Activated naive CD8-positive, alpha-beta T cell treated with anti-CD3 and anti-CD28 coated beads, Interleukin-2, amount 50 U/mL, for 24 hours (primary cell): ENCODE data around the gene TGFBR3L.
A peak's percentile ranks its signal among the peaks of the same experiment; 100 is the strongest.
"Not testable (repeated sequence)": the region's sequence is repeated elsewhere in the genome, so short reads cannot be mapped to it uniquely, and the experiment has no call there.

Experiments
- ATAC-seq: fragments of 150-1000 bp; cut with Tn5 transposase; one replicate; pipeline ENCODE4 v1.10.0; 2021
- DNase-seq: peaks from one replicate; pipeline ENCODE4 v3.0.0; 2021
- H3K27ac Mint-ChIP-seq: one replicate; pipeline ENCODE4 v1.8.0; 2021; ENCODE audit warnings: mild to moderate bottlenecking, mixed read lengths
- H3K27me3 Mint-ChIP-seq: one replicate; pipeline ENCODE4 v1.8.0; 2021; ENCODE audit warnings: mixed read lengths
- H3K36me3 Mint-ChIP-seq: one replicate; pipeline ENCODE4 v1.8.0; 2021; ENCODE audit warnings: low read depth, mixed read lengths
- H3K4me1 Mint-ChIP-seq: one replicate; pipeline ENCODE4 v1.8.0; 2021; ENCODE audit warnings: mixed read lengths
- H3K4me3 Mint-ChIP-seq: one replicate; pipeline ENCODE4 v1.8.0; 2021; ENCODE audit warnings: mild to moderate bottlenecking, moderate library complexity, mixed read lengths
- H3K9me3 Mint-ChIP-seq: one replicate; pipeline ENCODE4 v1.8.0; 2021; ENCODE audit warnings: mixed read lengths

The TGFBR3L gene

GRCh38 chr19:7915250-7916102 lies 846 bp downstream of the TGFBR3L start:
- peaks cover 23% of the 10 kb centered on the region for H3K4me1 Mint-ChIP-seq
- ATAC-seq: no peak
- no peaks in the 10 kb centered on the region for H3K9me3 Mint-ChIP-seq
- H3K27me3 Mint-ChIP-seq: peaks cover 34% of the 10 kb centered on the region
- no peak overlapping the region for H3K27ac Mint-ChIP-seq
- peaks cover 10% of the 10 kb centered on the region for H3K36me3 Mint-ChIP-seq
- peak overlapping the region; percentile 61 for H3K4me3 Mint-ChIP-seq
- no peak for DNase-seq

DNA sequence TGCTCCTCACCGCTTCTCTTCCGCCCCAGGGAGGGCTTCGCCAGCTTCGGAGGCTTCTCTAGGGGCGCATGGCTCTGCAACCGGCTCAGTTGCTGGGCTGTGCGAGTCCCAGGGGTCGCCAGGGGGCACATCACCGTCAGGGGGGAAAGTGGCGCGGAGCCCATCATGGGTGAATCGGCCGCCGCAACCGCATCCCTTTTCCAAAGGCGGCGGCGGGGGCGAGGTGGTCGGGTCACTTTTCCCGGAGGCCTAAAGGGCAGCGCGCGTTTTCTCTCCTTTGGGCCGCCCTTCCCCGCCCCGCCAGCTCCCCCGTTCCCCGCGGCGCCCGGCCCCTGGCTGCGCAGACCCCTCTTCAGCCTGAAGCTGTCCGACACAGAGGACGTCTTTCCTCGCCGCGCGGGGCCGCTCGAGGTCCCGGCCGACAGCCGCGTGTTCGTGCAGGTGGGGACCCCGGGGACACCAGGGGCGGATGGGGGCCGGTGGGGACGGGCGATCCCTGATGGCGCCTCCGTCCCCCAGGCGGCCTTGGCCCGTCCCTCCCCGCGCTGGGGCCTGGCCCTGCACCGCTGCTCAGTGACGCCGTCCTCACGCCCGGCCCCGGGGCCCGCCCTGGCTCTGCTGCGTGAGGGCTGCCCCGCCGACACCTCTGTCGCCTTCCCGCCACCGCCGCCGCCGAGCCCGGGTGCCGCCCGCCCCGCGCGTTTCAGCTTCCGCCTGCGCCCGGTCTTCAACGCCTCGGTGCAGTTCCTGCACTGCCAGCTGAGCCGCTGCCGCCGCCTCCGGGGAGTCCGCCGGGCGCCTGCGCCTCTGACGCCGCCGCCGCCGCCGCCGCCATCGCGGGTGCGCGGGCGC lies 1.7 kb downstream of the TGFBR3L start:
- H3K4me1 Mint-ChIP-seq: peaks cover 27% of the 10 kb centered on the region
- H3K9me3 Mint-ChIP-seq: no peaks in the 10 kb centered on the region
- peaks cover 34% of the 10 kb centered on the region for H3K27me3 Mint-ChIP-seq
- H3K36me3 Mint-ChIP-seq: peaks cover 6% of the 10 kb centered on the region
- ATAC-seq (peak; percentile 6), DNase-seq (peak; percentile 71)
- no peak overlapping the region for H3K27ac Mint-ChIP-seq
- peak overlapping the region; percentile 70 for H3K4me3 Mint-ChIP-seq

- no peaks in the 10 kb centered on the region for H3K9me3 Mint-ChIP-seq
- H3K27me3 Mint-ChIP-seq: peaks cover 34% of the 10 kb centered on the region
- ATAC-seq: no peak
- H3K27ac Mint-ChIP-seq: peak overlapping the region; percentile 39
- H3K36me3 Mint-ChIP-seq: peaks cover 5% of the 10 kb centered on the region
- H3K4me3 Mint-ChIP-seq: peak overlapping the region; percentile 70
- H3K4me1 Mint-ChIP-seq: peaks cover 27% of the 10 kb centered on the region
- DNase-seq: no peak
These were observed 2.3 kb downstream of the TGFBR3L start for GRCh38 chr19:7916955-7917266.

GRCh38 chr19:7917267-7918061 lies 2.8 kb downstream of the TGFBR3L start:
- peaks cover 34% of the 10 kb centered on the region for H3K27me3 Mint-ChIP-seq
- peak; percentile 66 for DNase-seq
- H3K9me3 Mint-ChIP-seq: no peaks in the 10 kb centered on the region
- peaks cover 3% of the 10 kb centered on the region for H3K36me3 Mint-ChIP-seq
- peak overlapping the region; percentile 70 for H3K4me3 Mint-ChIP-seq
- peak; percentile 35 for ATAC-seq
- H3K27ac Mint-ChIP-seq: no peak overlapping the region
- H3K4me1 Mint-ChIP-seq: peaks cover 30% of the 10 kb centered on the region

DNA sequence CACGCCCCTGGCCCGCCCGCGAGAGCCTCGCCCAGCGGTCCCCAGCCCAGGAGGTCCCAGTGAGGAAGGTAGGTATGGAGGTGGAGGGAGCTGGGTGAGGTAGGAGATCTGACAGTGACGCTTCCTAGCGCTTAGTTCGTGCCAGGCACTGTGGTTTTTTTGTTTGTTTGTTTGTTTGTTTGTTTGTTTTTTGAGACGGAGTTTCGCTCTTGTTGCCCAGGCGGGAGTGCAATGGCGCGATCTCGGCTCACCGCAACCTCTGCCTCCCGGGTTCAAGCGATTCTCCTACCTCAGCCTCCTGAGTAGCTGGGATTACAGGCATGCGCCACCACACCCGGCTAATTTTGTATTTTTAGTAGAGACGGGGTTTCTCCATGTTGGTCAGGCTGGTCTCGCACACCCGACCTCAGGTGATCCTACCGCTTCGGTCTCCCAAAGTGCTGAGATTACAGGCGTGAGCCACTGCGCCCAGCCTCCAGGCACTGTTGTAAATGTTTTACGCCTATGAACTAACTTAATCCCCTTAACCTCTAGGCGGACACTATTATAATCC lies 3.5 kb downstream of the TGFBR3L start:
- not testable (repeated sequence) for H3K9me3 Mint-ChIP-seq, ATAC-seq, H3K36me3 Mint-ChIP-seq, H3K27ac Mint-ChIP-seq, DNase-seq
- Mint-ChIP-seq H3K4me3 (peak overlapping the region; percentile 43), H3K27me3 (peaks cover 34% of the 10 kb centered on the region), H3K4me1 (peaks cover 30% of the 10 kb centered on the region)

- ATAC-seq: no peak
- Mint-ChIP-seq H3K9me3 (no peaks in the 10 kb centered on the region), H3K27me3 (peaks cover 34% of the 10 kb centered on the region), H3K4me3 (no peak overlapping the region), H3K27ac (no peak overlapping the region), H3K4me1 (peaks cover 30% of the 10 kb centered on the region), H3K36me3 (no peaks in the 10 kb centered on the region)
- no peak for DNase-seq
These were observed 4.2 kb downstream of the TGFBR3L start for GRCh38 chr19:7918615-7919421.

GRCh38 chr19:7919610-7920518 lies 5.2 kb downstream of the TGFBR3L start, which contains the start of gene SNAPC2:
SNAPC2 (plus strand) TSS chr19:7920338; CDS start chr19:7920367, 29 bp downstream.
- Mint-ChIP-seq H3K36me3 (no peaks in the 10 kb centered on the region), H3K9me3 (no peaks in the 10 kb centered on the region), H3K27ac (peak within 1 kb of the TSS; percentile 87), H3K27me3 (peaks cover 31% of the 10 kb centered on the region), H3K4me1 (peaks cover 33% of the 10 kb centered on the region), H3K4me3 (peak within 1 kb of the TSS; percentile 79)
- DNase-seq (peak; percentile 97), ATAC-seq (peak; percentile 58)

DNA sequence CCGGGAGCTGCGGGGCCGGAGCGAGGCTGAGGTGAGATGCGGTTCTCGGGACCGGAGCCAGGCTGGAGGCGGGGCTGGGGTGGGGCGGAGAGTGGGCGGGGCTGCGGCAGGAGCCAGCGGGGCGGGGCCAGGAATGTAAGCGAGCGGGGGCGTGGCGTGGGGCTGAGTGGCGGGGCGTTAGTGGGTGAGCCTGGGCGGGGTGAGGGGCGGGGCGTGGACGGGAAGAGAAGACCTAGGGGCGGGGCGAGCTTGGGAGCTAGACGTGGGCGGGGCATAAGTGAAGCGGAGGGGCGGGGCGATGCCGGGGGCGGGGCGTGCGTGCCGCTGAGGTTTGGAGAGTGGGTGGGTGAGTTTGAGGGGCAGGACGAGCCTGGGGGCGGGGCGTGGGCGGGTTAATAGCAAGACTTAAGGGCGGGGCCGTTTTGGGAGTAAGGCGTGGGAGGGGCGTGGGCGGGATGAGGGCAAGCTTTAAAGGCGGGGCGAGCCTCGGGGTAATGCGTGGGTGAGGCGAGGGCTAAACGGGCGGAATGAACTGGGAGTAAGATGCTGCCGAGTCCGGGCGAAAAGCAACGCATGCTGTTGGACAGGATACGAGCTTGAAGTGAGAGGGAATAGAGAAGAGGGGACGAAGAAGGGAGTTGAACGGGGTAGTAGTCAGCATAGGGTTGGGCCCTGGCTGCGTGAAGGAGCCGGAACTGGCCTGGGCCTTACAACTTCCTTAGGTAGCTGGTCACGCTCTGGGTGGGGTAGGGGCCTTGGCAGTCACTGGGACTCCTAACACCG lies 6.1 kb downstream of the TGFBR3L start:
- H3K36me3 Mint-ChIP-seq: no peaks in the 10 kb centered on the region
- H3K27ac Mint-ChIP-seq: peak overlapping the region; percentile 87
- ATAC-seq: peak; percentile 33
- peaks cover 24% of the 10 kb centered on the region for H3K27me3 Mint-ChIP-seq
- H3K4me1 Mint-ChIP-seq: peaks cover 30% of the 10 kb centered on the region
- H3K4me3 Mint-ChIP-seq: peak overlapping the region; percentile 79
- no peaks in the 10 kb centered on the region for H3K9me3 Mint-ChIP-seq
- peak; percentile 99 for DNase-seq

GRCh38 chr19:7921302-7921966 lies 6.8 kb downstream of the TGFBR3L start:
- Mint-ChIP-seq H3K27ac (no peak overlapping the region), H3K27me3 (peaks cover 23% of the 10 kb centered on the region), H3K36me3 (no peaks in the 10 kb centered on the region), H3K4me1 (peaks cover 29% of the 10 kb centered on the region), H3K4me3 (peak overlapping the region; percentile 79), H3K9me3 (no peaks in the 10 kb centered on the region)
- DNase-seq (no peak), ATAC-seq (no peak)

- peaks cover 29% of the 10 kb centered on the region for H3K4me1 Mint-ChIP-seq
- no peak overlapping the region for H3K27ac Mint-ChIP-seq
These were observed 7.6 kb downstream of the TGFBR3L start for GRCh38 chr19:7921967-7922835.

DNA sequence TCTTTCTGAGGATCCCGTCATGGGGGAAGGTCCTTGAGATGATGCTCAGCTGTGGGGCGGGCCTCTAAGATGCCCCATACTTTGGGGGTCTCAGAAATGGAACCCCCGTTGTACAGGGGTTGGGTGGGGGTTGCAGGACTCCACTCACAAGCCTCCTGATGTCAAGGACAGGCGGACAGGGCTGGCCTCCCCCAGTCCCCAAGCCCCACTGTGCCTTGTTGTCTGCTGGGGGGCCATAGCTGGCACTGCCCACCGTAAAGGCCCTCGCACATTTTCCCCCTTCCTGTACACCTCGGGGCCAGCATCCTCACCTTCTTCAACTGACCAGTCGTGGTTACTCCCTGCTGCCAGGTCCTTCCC lies 8.2 kb downstream of the TGFBR3L start:
- Mint-ChIP-seq H3K36me3 (no peaks in the 10 kb centered on the region), H3K27ac (no peak overlapping the region), H3K4me1 (peaks cover 29% of the 10 kb centered on the region), H3K27me3 (peaks cover 20% of the 10 kb centered on the region), H3K4me3 (no peak overlapping the region), H3K9me3 (no peaks in the 10 kb centered on the region)
- no peak for DNase-seq
- ATAC-seq: no peak

More at GRCh38 chr19:7921967-7922835, 7.6 kb downstream of the TGFBR3L start:
- Mint-ChIP-seq H3K27me3 (peaks cover 20% of the 10 kb centered on the region), H3K9me3 (no peaks in the 10 kb centered on the region), H3K36me3 (no peaks in the 10 kb centered on the region), H3K4me3 (no peak overlapping the region)
- ATAC-seq (no peak), DNase-seq (no peak)
